GM18520 (cell line): Measurements from ENCODE around the gene NTM.

Experiments used
- ATAC-seq: cut with Tn5 transposase; IDR thresholded peaks from one replicate; pipeline ENCODE4 v1.9.1; 2021; ENCODE audit not compliant: unreplicated experiment

The NTM gene

DNA sequence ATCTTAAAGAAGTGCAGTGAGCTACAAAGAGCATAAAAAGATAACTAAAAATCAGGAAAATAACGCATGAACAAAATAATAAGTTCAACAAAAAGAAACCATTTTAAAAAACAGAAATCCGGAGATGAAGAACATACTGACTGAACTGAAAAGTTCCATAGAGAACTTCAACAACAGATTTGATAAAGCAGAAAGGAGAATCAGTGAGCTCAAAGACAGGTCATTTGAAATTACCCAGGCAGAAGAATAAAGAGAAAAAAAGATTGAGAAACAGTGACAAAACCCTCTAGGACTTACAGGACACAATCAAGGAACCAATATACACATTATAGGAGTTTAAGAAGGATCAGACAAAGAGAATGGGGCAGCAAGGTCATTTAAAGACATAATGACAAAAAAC is 334.3 kb downstream of the NTM start:
- ATAC-seq = no peak

DNA sequence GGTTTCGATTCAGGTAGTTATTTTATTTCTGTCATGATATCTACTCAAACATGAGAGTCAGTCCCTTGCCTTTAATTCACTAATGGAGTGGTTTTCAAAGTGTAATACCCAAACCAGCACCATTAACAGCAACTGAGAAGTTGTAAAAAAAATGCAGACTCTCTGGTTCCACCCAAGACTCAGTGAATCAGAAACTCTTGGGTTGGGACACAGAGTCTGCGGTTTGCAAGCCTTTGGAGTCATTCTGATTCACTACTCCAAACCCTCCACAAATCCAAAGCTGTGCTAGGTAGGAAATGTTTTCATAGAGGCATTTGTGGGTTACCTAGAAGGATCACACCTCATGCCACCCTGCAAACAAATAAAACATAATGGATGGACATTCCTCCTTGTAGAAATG is 340.1 kb downstream of the NTM start:
- no peak for ATAC-seq

DNA sequence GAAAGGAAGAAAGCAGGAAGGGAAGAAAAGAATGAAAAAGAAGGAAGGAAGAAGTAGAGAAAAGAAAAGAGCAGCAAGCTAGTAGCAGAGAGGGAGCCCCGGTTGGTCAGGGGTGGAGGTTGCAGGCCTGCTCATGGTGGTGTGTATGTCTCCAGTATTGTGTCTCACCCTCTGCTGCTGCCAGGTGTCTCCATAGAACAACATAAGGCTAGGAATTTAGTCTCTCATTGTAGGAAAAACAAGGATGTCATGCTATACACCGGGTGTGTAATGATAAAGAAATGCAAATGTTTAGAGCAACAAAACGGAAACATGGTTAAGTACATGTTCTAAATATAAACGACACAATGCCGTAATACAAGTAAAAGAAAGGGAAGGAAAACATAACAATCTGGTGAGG is 342.5 kb downstream of the NTM start:
- ATAC-seq = no peak

DNA sequence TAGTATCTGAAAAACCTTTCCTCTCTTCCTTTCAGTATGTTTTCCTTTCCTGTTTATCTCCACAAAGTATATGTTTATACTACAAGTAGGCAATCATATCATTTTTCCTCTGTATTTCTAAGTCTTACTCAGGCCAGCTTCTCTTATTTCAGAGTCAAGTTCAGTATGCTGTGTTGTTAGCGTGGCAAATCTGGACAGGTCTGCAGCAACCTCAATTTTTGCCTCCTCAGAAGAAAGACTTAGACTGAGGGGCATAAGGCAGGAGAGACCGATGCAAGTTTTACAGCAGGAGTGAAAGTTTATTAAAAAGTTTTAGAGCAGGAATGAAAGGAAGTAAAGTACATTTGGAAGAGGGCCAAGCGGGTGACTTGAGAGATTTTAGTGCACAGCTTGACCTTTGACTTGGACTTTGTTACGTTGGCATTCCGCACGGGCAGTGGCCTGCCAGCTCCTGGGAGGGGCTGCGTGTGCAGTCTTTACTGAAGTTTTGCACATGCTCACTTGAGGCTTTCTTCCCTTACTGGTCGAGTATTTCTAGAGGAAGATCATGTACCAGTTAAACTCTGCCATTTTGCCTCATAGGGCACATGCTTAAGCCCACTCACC is 343.2 kb downstream of the NTM start:
- no peak for ATAC-seq

DNA sequence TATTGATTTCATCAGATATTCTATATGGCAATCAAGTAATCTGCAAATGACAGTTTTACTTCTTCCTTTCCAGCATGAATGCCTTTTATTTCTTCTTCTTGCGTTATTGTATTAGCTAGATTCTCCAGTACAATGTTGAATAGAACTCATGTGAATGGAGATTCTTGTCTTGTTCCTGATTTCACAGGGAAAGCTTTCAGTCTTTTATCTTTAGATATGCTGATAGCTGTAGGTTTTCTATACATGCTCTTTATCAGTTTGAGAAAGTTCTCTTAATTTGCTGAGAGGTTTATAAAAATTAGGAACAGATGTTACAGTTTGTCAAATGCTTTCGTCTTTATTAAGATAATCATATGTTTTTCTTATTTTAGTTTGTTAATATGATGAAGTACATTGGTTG is 347.2 kb downstream of the NTM start:
- ATAC-seq = no peak

DNA sequence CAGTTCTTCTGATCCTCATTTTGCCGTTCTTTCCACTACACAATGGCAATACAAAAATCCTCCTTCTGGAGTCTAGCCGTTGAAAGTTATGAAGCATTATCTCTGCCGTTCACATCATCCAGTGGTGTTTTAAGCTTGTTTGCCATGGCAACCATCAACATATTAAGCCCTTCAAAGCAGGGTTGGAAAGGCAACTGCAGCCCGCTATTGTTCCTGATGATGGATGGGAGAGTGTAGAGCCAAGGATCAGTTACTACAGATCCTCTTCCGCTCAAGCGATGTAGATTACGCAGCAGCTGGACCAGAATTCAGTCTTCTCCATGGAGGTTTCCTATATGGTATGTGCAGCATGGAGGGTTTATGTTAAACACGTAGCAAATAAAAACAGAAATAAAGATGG is 352.7 kb downstream of the NTM start:
- no peak for ATAC-seq

DNA sequence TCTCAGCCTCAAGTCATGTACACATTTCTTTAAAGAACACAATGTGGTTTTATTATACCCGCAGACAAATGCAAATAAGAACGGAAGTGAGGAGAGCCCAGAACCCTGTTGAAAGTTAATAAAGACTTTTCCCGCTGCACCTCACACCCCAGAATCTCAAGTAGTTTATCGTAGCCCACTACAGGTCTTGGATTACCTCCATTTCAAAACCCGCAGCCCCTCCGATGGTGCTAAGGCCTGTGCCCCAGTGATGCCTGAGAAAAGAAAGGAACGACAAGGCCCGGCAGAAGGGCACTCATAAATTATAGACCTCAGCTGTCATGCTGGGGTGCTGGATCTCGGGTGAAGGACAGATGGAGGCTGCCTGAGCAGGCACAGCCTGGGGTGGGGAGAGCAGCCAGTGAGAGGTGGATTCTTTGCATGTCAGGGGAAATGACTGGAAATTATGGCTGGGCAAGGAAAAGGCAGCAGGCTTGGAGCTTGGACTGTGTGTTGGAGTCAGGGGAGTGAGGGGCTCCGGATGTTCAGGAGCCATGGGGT is 354.1 kb downstream of the NTM start:
- ATAC-seq = no peak

DNA sequence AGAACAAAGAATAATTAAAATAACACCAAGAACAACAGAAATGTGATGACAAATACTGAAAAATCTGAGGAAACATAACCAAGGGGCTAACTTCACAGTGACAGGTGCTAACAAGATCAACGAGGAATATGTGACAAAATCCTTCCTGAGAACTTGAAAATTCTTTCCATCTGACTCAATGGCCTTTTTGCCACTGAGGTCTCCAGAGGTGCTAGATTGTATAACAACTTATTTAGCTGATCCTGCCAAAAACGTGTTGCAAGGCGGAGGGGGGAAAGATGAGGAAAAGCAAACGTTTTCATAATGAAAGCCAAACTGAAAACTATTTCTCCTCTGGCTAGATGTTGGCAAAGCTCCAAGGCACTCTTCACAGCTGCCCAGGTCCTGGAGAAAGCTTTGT is 364.5 kb downstream of the NTM start:
- ATAC-seq = no peak

DNA sequence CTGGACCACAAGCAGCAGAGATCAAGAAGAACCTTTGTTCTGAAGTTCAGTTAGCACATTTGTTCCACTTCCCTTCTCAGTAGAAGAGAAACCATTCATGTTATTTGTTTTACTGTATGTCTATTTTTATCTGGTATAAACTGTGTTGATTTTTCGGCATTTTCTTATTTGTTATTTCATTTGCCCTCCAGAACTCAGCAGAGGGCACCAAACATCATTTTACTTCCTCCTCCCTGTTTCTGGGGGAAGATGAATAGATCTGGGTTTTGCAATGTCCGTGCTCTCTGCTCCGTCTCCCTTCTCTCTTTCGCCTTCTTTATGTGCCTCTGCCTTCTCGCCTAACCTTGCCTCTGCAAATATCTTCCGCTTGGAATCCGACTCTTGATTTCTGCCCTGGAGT is 366.9 kb downstream of the NTM start:
- no peak for ATAC-seq

DNA sequence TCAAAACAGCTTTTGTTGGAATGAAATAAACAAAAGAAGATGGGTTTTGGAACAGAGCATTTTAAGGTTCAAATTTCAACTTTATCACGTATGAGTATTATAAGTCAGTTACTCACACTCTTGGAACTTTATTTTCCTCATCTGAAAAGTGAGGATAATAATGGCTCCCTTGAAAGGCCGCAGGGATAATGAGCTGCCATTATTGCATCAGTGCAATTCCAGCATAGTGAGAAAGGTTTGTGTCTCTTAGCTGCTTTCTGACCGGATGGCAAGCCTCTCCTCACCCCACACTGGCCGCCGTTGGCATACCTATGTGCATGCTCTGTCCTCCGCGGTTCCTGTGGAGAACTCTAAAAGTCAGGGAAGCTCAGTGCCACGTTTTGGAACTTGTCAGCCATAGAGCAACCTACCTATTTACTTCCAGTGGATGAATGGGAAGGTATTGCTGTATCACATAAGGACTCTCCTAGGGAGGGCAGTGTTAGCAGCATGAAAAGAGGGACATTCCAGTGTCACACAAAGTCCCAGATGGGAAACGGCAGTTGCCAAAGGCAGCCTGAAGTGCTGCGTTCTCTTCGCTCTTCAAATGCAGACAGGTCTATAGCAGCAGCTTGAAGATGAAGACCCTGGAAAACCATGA is 368.9 kb downstream of the NTM start:
- ATAC-seq = no peak

DNA sequence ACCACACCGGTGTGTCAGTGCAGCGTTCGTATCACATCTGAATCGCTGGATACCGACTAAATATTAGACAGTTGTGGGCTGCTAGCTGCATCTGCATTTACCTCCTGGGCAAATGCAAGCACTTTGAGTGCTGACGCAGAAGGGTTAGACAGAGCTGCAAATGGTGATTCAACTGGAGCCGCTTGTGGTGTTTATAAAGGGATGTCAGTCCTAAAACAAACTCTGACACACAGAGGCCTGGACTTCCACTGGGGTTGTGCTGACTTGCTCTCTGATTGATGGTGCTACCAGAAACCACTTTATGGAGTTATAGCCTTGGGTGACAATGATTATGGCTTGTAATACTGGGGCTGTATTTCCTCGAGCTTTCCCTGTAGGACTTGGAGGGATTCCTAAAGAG is 374.4 kb downstream of the NTM start:
- ATAC-seq = no peak

DNA sequence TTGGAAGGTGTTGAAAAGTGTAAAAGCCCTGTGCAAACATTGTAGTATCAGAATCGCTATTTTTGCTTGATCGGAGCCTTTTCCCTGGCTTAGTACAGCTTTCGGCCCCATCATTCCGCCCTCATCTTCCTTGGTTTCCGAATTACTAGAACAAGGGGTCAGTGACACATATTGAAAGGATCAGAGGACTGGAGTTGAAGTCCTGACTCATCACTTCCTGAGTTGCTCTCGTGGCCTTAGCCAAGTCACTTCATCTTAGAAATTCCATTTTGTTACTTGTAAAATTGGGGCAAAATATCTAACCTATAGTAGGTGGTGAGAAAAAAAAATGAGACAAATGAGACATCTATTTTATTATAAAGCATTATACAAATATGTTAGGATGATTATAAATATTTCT is 375.0 kb downstream of the NTM start:
- ATAC-seq = no peak

DNA sequence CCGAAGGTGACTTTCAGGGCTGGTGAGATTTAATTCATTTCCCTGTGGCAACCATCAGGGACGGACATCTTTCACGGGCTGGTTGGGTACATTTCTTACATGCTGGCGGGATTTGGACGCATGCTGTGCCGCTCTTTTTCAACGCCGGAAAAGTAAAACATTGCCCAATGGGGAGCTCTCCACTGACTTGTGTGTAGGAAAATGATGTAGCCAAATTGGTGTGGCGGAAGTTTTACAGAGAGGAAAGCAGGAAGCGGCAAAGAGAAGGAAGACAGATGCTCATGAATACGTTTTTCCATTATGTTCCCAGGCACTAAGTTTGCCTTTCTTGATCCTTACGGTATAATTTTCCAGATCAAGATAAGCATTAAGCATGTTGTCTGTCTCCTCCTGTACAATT is 375.8 kb downstream of the NTM start:
- ATAC-seq = no peak

DNA sequence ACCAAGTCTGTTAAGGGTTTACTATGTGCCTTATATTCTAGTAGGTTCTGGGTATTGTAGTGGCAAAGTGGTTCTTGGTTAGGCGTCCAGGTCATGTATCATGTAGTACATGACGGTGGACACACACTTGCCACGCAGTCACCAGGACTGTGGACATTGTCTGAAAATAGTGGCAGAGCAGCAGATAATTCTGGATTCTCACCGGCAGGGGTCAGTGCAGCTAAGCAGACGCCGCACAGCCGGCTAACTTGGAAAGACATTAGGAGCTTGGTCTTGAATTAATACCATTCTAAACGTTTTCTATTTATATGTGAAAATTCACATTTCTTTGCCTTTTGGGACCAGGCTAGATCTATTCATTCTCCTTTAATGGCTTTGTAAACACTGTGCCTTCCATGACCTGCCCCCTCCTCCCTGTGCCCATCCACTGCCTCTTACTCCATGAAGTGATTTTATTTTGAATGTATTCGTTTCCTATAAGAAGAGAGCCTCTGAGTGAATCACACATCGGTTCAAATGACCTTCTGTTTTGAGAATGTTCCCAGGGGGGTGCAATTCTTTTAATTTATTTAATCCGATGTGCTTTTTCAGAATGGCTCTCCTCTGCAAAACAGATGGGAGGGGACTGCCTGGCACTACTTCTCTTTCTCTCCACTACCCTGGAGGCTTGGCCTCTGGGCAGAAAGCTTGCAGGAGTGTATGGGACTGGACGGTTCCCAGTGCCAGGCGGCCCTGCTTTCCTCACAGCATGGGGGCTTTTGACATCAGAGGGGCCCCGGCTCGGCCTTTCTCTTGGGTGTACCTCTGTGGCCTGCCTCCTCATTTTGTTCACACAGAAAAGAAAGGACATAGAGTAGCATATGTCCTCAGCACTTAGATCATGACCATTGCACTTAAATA is 378.0 kb downstream of the NTM start:
- ATAC-seq = no peak

DNA sequence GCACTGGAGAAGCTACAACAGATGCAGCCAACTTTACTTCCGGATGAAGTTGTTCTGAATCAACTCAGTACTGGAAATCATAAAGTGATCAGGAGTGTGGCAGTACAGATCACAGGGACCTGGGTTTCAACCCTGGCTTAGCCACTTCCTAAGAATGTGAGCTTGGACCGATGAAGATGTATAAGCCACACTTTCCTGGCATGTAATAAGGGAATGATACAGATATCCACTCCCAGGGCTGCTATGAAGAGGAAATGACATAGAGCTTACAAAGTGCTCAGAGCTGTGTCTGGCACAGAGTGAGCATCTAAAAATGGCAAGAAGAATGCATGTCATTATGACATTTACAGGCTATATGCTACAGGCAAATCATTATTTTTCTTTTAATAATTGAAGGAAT is 378.7 kb downstream of the NTM start:
- no peak for ATAC-seq

DNA sequence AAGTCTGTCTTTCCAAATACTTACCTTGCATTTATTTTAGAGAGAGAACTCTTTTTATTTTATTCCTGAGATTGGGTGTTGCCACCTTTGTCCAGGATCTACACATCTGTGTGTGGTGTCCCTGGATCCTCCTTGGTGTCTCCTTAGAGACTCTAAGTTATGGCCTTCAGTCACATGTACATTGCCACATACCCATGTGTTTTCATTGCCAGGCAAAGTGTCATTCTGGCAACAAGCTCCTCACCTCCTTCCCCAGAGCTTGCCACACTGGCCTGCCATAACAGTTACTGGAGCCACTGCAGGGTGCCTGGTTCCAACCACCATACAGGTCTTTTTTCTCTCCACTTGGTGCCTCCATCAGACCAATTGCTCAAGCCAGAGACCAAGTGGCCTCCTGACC is 379.7 kb downstream of the NTM start:
- ATAC-seq = no peak

DNA sequence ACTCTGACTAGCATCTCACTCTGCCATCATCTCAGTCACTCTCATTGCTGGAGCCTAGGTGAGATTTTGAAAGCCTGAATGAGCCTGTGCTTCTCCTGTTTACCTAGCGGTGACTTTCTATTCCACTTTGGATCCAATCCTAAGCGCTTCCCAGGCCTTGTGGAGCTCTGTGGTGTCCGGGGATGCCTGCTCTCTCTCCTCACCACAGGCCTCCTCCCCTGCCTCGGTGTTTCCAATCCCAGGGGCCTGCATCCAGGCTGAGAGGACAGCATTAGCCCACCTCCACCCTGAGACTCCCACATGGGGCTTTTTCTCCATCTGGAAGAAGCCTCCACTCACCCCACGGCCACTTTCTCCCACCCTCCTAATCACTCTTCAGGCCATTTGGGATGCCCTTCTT is 380.3 kb downstream of the NTM start:
- no peak for ATAC-seq

DNA sequence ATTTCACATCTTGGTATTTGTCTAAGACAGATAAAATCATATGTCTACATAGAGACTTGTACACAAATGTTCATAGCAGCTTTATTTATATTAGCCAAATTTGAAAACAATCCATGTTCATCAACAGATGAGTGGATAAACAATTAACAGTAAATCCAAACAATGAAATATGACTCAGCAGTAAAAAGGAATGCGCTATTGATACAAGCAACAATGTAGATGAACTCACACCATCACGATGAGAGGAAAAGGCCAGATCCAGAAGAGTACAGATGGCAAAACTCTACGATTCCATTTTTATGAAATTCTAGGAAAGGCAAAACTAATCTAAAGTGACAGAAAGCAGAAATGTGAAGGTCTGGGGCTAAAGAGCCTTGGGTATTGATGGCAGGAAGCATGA is 384.3 kb downstream of the NTM start:
- ATAC-seq = no peak

DNA sequence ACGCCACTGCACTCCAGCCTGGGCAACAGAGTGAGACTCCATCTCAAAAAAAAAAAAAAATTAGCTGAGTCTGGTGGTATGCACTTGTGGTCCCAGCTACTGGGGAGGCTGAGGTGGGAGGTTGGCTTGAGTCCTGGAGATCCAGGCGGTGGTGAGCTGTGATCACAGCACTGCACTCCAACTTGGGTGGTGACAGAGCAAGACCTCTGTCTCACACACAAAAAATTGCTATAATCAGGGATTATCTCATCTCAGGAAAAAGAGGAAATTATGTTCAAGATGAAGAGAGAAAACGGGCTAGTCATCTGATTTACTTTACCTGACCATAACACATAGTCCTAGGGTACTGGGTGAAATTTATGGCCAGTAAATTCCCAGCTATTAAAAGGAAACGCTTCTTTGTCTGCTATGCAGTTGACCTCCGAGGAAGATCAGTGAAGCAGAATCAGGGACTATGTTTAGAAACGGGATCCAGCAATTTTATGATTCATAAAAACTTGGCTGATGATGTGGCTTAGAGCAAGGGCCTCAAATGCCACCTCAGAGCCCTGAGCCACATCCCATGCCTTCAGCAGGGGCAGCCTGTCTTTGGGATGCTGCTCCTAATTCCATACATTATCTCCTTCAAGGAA is 386.2 kb downstream of the NTM start:
- ATAC-seq = no peak

DNA sequence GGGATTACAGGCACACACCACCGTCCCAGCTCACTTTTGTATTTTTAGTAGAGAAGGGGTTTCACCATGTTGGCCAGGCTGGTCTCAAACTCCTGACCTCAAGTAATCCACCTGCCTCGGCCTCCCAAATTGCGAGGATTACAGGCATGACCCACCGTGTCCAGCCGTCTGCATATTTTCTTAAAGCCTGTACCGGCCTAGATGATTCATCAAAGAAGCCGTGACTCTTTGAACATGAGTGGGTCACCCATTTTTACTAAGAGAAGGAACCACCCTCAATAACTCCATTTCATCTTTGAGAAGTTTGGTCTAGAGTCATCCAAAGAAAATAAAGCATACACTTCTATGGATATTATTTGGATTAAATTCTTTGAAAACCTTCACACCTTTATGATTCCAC is 388.3 kb downstream of the NTM start:
- ATAC-seq = no peak

DNA sequence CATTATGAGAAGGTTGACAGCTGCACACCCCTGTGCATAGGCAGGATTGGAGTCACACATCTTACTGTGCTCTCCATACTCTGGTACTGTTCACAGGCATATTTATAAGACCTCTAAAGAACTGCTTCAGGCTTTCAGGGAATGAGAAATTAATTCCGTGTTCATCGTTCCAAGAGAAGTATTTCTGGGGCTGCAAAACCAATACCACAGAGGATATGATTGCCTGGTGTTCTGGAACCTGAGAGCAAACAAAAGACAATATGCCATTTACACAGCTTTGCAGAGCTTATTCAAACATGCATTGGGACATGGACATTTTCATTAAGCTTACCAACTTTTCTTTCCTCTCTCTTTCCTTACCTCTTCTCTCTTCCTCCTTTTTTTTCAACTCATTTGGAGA is 388.7 kb downstream of the NTM start:
- no peak for ATAC-seq
